GM19238 (cell line): ENCODE measurements around the gene ANKRD11.
"Not testable (repeated sequence)": the region's sequence is repeated elsewhere in the genome, so short reads cannot be mapped to it uniquely, and the experiment has no call there.

Experiments used
- DNase-seq: peaks from one replicate; pipeline ENCODE4 v3.0.0; 2011; ENCODE audit warnings: low spot score; ENCODE audit not compliant: insufficient read length

The ANKRD11 gene

GRCh38 chr16:89318430-89318758 is 172.0 kb downstream of the ANKRD11 start:
- DNase-seq: no peak

GRCh38 chr16:89317729-89318429 is 172.5 kb downstream of the ANKRD11 start:
- DNase-seq: no peak

GRCh38 chr16:89317101-89317671 is 173.2 kb downstream of the ANKRD11 start:
- no peak for DNase-seq

DNA sequence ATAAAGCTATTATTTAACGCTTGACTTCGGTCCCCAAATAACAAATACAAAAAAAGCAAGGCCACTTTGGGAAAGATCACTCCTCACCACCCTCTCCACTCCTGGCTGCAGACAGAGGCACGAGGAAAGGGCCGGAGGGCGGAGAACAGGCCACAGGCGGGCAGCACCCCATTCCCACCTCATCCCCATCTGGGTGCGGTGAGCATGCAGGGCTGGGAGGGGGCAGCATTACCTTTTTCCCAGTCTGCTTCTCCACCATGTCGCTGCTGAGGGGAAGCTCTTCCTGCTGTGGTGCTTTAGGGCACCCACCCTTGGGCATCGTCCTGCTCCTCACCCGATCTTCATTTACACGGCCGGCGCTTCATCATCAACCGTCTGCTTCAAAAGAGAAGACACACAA is 173.7 kb downstream of the ANKRD11 start:
- no peak for DNase-seq

GRCh38 chr16:89315791-89316581 is 174.4 kb downstream of the ANKRD11 start:
- peak; percentile 75 for DNase-seq

DNA sequence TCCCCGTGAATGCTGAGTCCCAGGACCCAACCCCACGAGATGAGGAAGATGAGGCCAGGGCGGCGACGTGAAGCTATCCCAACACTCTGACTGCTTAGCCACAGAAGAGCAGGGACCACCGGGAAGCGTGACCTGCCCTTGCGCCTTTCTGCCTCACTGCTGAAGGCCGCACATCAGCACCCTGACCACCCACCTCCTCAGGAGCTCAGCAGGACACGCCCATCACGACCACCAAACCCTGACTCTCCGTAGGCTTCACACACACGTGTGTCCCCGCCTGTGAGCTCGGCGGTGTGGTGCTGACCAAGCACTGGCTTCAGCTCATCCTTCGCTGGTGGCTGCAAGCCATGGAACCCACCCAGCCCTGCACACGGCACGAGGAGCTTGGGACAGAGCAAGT is 175.1 kb downstream of the ANKRD11 start:
- DNase-seq: no peak

GRCh38 chr16:89314854-89315253 is 175.5 kb downstream of the ANKRD11 start:
- no peak for DNase-seq

DNA sequence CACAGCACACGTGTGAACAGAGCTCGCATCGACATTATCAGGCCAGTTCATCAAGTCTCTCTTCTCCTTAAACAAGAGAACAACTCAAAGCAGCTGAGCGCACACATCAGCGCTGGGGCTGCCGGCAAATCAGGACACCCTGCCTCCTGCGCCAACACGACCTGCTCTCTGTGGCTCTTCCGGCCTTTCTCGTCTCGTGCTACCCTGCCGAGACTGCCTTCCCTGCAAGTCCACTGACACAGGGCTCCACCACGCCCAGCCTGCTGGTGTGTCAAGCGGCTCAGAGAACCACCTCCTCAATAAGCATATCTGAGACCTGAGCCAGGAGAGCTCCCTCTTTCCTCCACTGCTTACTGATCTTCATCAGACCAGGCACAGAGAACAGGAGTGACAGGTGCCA is 176.0 kb downstream of the ANKRD11 start:
- DNase-seq: no peak

DNA sequence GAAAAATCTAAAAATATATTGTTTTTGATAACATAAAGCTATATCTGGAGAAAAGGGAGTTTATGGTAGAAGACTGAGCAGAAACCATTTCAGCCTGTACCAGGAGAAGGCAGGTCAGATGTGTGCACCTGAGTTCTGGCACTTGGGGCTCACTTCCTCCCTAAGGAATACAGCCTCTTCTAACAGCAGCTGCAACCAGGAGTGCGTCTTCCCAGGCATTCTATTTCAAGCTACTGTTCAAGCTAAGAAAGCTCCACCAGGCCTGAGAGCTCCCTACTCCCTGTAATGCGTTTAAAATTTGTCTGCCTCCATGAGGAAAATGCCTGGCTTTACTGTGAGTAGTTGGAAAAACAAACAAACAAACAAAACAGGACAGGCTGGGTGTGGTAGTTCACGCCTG is 176.8 kb downstream of the ANKRD11 start:
- DNase-seq: no peak

- DNase-seq: no peak
Measured at GRCh38 chr16:89312598-89313299, 177.6 kb downstream of the ANKRD11 start.

DNA sequence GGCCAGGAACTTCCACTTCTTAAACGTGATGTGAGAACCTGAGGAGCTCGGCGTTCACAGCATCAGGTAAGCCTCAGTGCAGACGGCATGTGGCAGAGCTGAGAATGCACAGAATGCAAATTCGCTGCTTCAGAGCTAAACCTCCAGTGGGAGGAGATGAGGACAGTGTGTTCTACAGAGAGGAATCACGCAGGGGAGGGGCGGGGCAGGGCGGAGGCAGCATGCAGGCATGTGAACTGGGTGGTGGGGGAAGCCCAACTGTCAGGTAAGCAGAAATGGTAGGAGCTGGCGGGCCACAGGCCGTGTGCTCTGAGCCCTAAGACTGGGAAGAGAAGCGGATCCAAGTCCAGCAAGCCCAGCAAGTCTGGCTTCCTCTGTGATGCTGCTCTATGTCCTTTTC is 178.2 kb downstream of the ANKRD11 start:
- DNase-seq: no peak

- DNase-seq: no peak
Measured at GRCh38 chr16:89311636-89312035, 178.7 kb downstream of the ANKRD11 start.

GRCh38 chr16:89309438-89310122 is 180.8 kb downstream of the ANKRD11 start:
- DNase-seq: no peak

- no peak for DNase-seq
Measured at GRCh38 chr16:89308391-89309333, 181.7 kb downstream of the ANKRD11 start.

DNA sequence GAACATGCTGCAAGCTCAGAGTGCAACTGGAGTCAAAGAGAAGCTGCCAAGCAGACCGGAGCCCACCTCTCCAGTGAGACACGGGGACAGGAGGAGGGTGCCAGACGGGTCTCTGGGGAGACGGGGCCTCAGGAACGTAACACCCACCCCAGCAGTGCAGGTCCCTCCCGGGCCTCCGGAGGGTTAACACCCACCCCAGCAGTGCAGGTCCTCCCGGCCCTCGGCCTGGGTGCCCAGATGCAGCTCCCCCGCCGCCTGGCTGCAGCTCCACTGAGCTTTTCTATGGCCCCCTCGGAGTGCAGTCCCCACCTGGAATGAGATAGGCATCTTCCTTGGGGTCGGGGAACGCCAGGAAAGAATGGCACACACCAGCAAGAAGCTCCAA is 182.9 kb downstream of the ANKRD11 start:
- no peak for DNase-seq

- DNase-seq: not testable (repeated sequence)
Measured at GRCh38 chr16:89306457-89307420, 183.6 kb downstream of the ANKRD11 start.

- no peak for DNase-seq
Measured at GRCh38 chr16:89304941-89305705, 185.2 kb downstream of the ANKRD11 start.

DNA sequence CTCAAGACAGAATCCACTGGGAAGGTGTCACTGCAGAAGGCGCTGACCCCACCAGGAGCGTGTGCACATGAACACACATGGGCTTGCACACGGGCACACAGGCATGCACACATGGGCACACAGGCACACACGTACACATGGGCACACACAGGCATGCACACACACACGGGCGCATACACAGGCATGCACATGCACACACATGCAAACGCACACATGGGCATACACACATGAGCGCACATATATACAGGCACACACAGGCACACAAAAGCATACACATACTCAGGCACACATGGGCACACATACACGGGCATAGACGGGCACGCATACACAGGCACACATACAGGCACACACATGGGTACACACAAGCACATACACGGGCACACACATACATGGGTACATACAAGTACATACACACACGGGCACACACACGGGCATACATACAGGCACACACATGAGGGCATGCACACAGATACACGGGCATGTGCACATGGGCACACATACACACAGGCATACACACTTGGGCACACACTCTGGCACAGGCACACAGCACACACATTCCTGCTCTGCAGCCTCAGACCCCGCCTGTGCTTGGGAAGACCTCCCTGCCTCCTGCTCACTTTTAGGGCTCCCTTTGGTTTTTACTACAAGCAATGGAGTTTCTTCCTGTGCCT is 186.0 kb downstream of the ANKRD11 start:
- DNase-seq: no peak
